GM03348 (cell line): ENCODE results near the gene ATP1A1.
A peak's percentile ranks its signal among the peaks of the same experiment; 100 is the strongest.

Source experiments
- DNase-seq: peaks from one replicate; pipeline ENCODE4 v3.0.0; 2012; ENCODE audit warnings: low spot score

ATP1A1 gene

GRCh38 chr1:116372651-116373430 is at the start of gene ATP1A1:
ATP1A1 (plus strand) TSS chr1:116373244; CDS start chr1:116373512, 268 bp downstream.
- DNase-seq, result peak; percentile 98

GRCh38 chr1:116323491-116323890 is 49.6 kb upstream of the ATP1A1 start:
- no peak for DNase-seq

DNA sequence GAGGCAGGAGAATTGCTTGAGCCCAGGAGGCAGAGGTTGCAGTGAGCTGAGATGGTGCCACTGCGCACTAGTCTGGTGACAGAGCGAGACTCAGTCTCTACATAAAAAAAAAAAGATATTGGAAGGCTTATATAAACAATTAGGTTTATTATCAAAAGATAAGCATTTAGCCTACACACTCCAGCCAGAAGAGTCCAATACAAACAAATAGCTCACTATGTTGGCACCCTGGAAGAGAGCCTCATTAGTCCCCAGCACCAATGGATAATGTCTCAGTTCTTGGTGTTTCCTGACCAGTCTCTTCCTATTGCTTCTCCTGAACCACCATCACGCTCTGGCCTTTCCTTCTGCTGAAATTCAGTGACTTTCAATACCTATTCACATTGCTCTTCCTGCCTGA is 48.6 kb upstream of the ATP1A1 start:
- no peak for DNase-seq

DNA sequence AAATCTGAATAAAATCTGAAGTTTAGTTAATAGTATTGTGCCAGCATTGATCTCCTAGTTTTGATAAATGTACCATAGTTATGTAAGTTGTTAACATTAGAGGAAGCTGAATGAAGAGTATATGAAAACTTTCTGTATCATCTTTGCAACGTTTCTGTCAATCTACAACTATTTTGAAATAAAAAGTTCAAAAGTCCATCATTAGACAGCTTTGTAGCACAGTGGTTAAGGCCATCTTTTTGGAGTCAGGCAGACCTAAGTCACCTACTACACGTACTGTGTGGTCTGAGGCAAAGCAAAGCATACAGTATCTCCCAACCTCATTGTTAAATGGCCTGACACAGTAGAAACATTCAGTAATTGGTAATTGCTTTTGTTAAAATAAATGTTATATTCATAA is 47.9 kb upstream of the ATP1A1 start:
- no peak for DNase-seq

DNA sequence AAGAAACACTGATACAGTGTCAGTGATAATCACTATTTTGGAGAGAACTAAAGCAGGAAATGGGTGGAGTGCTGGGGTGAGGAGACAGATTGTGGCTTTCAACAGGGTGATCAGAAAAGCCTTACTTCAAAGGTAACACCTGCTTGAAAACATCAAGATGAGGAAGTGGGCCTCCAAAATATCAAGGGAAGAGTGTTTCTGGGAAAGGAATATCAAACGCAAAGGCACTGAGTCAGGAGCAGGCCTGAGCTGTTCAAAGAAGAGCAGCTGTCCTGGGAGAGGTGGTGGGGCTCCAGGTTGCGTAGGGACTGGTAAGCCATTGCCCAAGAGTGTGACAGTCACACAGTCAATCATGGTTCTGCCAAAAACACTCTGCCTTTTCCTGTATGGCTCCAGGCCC is 47.1 kb upstream of the ATP1A1 start:
- no peak for DNase-seq

GRCh38 chr1:116326486-116326885 is 46.6 kb upstream of the ATP1A1 start:
- DNase-seq, result no peak

- no peak for DNase-seq
Observed at GRCh38 chr1:116328671-116329070, 44.4 kb upstream of the ATP1A1 start.

GRCh38 chr1:116329524-116330341 is 43.3 kb upstream of the ATP1A1 start:
- no peak for DNase-seq

DNA sequence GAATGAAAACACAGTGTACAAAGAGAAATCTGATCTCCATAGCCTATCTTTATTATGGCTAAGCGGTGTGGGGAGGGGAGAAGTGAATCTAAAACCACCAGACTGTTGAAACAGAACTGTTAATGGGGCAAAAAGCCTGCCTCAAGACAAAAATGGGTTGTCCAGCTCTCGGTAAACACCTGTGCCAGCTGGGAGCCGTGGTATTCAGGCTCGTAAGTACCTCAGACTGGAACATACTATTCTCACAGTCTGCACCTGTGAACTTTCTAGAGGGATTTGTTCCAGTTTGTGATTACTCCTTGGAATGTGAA is 42.7 kb upstream of the ATP1A1 start:
- no peak for DNase-seq

- DNase-seq, result no peak
Observed at GRCh38 chr1:116330846-116331245, 42.2 kb upstream of the ATP1A1 start.

- DNase-seq, result no peak
Observed at GRCh38 chr1:116331523-116331922, 41.5 kb upstream of the ATP1A1 start.

- no peak for DNase-seq
Observed at GRCh38 chr1:116332451-116332850, 40.6 kb upstream of the ATP1A1 start.

DNA sequence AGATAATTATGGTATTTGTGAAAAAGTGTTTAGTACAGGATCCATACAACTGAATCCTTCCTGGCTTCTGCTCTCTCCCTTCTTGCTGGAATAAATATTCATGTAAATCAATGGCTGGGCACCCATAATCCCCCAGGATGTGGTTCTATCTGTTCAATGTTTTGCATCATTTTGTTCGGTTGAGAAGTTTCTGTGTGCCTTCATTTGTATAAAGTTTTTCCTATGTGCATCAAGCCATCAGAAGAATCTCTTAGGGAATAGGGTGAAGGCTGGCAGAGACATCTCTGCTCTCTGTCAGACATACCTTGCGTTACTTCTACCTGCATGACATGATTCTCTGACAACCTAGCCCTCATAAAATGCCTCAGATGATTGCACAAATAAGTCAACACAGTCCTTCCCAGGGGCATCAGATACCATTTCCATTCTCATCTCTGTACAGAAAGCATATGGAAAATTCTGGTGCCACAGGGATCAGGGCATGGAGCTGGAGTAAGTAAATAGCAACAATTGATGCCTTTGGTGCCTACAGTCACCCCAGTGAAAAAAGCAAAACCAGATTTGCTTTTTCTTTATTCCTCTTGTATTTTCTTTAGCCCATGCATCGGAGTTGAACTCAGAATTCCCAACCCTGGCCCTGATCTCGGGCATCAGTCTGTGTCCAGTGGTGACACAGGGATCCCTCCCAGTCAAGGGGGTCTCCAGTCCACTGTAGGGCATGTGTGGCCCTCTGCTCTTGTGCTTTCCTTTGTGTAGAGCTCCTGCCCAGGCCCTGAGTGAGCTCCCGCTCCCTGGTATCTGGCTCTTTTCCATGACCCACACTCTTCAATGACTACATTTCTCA is 39.7 kb upstream of the ATP1A1 start:
- no peak for DNase-seq

GRCh38 chr1:116334015-116334547 is 39.0 kb upstream of the ATP1A1 start:
- no peak for DNase-seq

GRCh38 chr1:116334868-116335635 is 38.0 kb upstream of the ATP1A1 start:
- no peak for DNase-seq

DNA sequence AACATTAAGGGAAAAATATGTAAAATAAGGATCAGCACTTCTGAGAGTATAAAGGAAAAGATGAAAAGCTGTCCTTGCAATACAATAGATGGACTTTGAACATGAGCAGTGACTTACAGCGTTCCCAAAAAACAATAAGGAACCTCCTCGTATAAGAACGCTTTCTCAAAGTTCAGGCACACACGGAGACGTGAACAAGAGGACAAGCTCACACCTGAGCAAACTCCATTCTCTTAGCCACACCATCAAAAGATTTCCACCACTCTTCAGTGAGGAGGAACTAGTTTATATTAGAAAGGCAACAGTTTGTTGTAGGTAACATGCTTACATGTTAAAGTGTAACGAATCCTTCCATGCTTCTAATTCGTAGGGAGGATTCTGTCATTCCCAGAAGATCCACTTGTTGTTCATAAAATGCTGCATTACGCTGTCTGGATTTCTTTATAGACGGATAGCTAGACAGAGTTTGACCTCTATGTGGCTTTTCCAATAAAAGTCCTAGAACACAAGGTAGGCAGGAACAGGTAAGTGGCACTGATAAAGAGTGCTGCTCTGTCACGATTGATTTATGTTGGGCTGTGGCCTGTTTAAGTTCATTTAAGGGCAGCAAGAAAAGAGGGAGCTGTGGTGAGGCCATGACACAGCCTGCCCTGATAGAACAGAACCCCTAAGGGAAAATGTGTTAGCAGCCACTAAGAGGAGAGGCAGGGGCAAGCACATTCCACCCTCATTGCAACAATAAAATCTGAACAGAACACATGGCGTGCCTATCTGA is 37.0 kb upstream of the ATP1A1 start:
- no peak for DNase-seq

GRCh38 chr1:116337398-116337797 is 35.6 kb upstream of the ATP1A1 start:
- no peak for DNase-seq

GRCh38 chr1:116338400-116338799 is 34.6 kb upstream of the ATP1A1 start:
- no peak for DNase-seq

- no peak for DNase-seq
Observed at GRCh38 chr1:116340506-116341231, 32.4 kb upstream of the ATP1A1 start.

GRCh38 chr1:116343019-116343418 is 30.0 kb upstream of the ATP1A1 start:
- DNase-seq, result no peak
